CD4-positive, alpha-beta T cell treated with Interleukin-15 for 1 hour (primary cell): Measurements from ENCODE around the gene SSBP3.

Experiments
- DNase-seq: peaks from one replicate; pipeline ENCODE4 v3.0.0-alpha.2; 2020

The SSBP3 gene

DNA sequence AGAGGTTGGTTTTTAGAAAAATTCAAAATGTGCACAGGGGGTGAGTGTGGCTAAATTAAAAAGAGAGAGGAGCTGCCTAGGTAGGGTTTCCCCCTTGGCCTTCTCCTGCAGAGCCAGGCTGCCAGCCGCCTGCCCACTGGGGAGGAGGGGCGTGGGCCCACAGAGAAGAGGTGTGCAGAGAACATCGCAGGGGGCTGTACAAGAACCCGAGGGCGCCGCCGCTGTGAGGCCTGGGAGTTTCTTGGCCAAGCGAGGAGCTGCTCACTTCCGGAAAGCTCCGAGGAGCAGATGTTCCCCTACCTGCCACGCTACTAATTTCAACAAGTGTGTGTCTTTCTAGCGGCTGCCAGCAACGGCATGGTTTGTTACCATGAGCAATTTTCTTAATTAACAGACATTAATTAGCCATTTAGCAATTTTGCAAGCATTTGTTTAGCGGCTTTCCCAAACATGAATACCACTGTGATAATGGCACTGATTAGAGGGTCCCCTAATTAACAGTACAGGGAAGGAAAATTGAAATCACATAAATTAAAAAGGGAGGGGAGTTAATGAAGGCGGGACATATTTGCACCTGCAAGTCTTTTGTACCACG lies 146.6 kb downstream of the SSBP3 start:
- DNase-seq: no peak

DNA sequence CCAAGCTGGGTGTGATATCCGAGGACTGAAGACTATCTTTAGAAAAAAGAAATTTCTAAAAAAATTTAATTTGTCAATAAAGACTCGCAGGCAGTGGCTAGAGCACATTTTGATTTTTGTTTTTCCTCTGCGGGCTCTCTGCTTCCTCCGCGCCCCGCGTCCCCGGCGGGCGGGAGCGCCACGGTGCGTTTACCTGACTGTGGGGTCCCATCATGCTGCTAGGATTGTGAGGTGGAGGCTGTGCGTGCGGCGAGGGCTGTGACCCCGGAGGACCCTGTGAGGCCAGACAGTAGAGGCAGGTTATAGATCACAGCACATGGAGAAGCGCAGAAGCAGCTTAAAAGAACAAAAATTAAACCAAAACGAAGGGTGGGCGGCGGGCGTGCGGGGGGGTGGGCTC lies 148.3 kb downstream of the SSBP3 start:
- no peak for DNase-seq

- no peak for DNase-seq
Observed at GRCh38 chr1:54257346-54257620, 148.9 kb downstream of the SSBP3 start.

DNA sequence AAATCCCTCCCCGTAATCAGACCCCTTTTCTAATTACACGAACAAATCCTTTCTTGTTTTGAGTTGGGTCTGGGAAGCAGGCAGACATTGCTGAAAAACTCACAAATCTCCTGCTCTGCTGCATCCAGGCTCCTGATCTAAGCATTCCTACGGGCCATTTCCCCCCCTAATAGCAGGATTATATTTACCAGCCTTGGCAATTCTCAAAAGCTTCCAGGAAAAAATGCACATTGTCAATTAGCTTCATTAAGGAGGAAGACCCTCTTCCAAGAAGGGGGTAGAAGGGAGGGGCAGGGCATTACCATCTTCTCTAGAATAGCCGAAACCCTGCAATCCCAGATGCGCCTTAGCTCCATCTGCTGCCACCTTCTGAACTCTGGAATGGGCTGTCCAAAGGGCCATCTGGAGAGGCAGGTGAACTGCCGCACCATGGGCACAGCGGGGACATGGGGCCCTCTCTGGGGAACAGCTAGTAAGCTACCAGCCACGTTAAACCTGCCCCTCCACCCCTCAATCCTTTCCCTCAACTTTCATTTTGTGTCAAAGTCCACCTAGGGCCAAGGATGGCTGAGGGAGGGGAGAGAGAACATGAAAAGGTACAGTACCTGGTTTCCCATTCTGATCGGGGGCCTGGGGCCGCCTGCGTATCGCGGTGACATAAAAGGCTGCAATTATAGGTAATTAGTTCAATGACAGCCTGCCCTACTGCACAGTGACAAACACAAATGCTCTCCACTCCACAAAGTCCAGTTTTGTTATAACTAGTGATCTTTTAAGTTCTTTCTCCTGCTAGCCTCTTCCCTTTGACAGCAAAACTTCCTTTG lies 149.5 kb downstream of the SSBP3 start:
- no peak for DNase-seq

DNA sequence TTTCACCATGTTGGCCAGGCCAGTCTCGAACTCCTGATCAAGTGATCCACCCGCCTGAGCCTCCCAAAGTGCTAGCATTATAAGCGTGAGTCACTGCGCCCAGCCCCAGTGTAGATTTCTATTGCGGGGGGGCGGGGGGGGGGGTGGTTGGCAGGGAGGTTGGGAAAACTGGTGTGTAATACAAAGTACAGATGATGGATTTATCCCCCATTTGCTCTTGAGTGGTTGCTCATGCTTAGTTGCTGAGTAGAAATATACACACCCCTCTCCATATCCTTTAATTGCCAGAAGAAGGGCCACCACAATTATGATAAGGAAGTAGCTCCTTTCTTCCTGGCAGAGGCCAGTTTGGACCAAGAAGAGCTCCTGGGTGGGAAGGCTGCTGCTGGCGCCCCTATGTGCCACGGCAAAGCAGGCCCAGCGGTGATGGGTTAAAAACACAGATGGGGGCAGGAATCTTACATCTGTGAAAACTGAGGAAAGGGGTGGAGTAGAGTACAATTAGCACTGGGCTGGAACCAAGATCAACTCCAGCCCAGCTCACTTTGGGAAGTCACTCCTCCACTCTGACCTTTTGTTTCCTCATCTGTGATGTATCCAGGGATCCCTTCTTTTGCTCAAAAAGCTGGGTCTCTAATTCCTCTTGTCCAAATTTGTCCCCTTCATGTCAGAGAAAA lies 151.0 kb downstream of the SSBP3 start:
- DNase-seq: no peak

GRCh38 chr1:54254055-54254454 lies 152.1 kb downstream of the SSBP3 start:
- no peak for DNase-seq

- no peak for DNase-seq
Observed at GRCh38 chr1:54253480-54253879, 152.7 kb downstream of the SSBP3 start.

DNA sequence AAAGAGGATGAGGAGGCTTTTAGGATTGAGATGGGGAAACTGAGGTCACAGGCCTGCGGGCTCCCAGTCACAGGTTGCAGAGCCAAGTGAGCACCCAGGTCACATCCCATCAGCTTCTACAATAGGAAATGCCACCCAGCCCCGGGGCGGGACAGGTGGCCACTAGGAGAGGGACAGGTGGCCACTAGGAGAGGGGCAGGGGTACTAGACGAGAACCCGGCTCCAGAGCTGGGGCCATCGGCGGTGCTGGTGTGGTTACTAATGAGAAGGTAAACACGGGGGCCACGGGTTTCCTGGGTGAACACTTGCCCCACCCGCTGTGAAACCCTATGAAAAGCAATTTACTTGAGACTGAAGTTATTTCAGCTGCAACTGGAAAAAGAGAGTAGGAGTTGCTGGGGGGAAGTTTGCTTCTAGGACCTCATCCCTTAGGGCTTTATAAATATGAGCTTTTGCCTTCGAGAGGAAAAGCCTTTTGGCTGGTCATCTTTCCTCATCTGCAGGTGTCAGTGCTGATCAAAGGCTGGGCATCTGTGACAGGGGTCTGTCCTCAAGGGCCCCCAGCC lies 153.7 kb downstream of the SSBP3 start:
- no peak for DNase-seq

- no peak for DNase-seq
Observed at GRCh38 chr1:54250670-54251069, 155.5 kb downstream of the SSBP3 start.

DNA sequence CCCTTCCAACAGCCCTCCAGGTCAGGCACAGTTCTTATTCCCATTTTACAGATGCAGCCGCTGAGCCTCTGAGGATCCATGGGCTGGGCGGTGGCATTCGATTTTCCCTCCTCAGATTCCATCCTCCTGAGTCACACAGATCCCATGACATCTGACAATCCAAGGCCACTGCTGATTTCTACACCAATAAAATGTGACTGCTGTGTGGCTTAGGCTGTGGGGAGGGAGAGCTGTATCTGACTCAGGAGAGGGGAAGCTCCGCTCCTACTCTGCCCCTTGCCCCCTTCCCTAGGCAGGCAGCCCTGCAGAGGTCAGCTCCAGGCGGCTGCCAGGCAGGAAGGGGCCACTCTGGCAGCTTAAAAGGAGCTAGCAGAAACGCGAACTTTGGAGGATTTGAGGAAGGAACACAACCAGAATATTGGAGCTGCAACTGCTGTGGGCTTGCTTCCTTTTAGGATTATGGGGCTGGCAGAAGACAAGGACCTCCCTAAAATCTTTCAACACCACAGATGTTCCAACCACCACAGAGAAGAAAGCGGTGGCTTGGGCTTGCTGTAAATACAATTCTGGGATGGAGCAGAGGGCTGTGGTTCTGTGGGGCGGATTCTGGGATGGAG lies 156.3 kb downstream of the SSBP3 start:
- DNase-seq: no peak

DNA sequence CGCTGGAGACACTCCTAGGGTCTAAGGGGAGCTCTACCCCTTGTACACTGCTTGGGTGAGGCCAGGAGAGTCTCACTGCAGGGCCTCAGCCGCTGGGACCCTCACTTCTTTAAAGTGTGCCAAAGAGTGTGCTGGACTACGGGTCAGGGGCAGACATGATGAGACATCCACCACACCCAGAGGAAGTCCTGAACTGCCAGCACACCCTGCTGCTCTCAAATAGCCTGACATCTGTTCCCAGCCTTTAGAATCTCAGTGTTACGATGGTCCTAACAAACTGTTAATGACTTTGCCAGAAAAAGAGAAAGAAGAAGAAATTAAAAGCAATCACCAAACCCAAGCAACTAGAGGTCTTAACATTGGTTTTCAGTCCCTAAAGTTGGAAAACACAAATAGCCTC lies 157.2 kb downstream of the SSBP3 start:
- DNase-seq: no peak

- no peak for DNase-seq
Observed at GRCh38 chr1:54247863-54248515, 158.2 kb downstream of the SSBP3 start.

DNA sequence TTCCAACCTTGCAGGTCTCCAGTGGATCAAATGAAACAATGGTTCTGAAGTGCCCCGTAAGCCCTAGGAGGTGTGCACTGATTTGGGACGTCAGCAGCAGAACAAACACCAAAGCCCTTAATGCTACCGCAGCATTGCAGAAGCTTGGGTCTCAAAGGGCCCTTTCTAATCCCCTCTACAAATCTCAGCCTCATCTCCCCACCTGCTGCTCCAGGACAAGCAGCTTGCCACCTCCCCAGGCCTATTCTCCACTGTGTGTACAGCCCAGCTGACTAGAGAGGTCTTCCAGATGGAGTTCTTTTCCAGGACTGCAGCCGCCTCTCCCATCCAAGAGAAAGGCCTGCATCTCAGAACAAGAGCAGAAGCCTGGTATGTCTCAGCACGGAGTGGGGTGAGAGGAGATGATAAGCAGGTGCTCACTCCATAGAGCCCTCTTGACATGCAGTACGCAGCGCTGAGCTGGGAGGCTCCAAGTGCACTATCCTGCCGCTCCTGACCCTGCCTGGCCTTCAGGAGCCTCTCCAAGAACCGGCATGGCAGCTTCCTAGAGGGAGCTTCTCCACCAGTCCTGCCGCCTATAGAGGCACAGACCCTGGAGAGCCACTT lies 160.0 kb downstream of the SSBP3 start:
- DNase-seq: no peak

DNA sequence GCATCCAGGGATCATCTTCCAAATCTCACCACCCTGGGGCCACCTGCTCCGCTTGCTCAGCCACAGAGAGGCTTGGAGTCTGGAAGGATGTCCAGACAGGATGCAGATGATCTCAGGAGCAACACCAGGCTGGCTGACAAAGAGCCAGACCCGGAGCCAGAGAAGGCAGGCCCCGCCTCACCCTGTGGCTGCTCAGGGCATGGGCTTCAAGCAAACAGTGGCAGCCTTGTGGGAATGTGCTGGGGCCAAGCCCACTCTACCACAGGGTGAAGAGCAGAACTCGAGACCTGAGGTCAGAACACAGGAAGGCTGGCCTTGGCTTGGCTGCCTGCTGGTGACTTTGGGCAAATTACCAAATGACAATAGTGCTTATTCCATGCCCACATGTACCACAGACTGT lies 160.7 kb downstream of the SSBP3 start:
- DNase-seq: no peak

DNA sequence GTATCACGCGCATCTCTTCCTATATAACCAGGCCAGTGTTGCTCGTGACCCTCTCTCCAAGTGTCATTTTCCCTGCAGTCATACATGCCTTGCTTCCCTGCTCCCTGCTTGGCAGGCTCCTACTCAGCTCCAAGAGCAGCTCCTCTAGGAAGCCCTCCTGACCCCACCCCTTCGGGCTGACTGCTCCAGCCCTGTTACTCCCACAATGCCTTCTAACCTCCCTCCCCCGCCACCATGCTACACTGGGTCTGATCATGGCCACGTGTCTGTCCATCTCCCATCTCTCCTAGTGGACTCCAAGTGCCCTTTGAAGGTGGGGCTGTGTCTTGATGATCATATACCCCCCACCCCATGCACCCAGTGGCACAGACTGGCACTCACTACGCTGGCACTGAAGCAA lies 161.5 kb downstream of the SSBP3 start:
- DNase-seq: no peak

GRCh38 chr1:54243022-54243421 lies 163.2 kb downstream of the SSBP3 start:
- DNase-seq: no peak

GRCh38 chr1:54241364-54241763 lies 164.8 kb downstream of the SSBP3 start:
- no peak for DNase-seq

DNA sequence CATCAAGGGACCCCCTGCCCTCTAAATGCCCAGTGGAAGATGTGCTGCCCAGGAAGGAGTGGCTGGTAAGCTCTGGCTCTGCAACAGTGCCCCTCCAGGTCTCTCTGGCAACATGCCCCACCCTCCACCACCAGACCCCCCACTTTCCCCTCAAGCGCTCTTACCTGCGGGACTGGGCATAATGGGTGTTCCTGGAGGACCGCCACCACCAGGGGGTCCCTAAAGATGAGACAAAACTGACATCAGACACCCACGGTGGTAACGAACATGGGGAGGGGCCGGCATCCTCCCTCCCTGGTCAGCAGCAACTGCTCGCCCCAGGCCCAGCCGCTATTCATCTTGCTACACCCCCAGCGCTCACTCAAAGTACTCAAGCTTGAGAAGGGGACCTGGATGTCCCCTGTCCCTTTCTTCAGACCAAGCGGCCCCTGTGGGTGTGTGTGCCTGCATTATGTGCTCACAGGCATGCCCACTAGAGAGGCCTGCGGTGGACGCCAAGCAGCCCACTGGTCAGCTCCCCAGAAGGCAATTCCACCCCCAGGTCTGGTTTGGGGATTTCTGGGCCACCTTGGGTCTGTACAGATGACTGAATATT lies 165.4 kb downstream of the SSBP3 start:
- DNase-seq: no peak

DNA sequence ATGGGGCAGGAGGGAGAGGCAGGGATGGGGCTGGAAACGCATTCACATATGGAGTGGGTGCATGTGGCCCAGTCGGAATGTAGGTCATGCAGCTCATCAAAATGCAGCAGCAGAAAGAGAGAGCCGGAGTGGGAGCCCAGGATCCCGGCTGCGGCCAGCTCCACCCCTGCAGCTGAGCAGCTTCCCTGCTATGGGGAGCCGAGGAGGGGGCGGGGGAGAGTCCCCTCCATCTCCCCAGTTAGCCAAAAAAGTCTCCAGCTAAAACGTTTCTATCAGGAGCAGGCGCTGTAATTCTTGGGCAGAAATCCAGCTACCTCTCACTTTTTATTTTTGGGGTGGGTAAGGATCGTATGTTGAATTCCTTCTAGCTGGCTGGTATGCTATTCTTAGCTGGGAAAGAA lies 166.6 kb downstream of the SSBP3 start:
- no peak for DNase-seq

- DNase-seq: no peak
Observed at GRCh38 chr1:54239035-54239383, 167.2 kb downstream of the SSBP3 start.

- DNase-seq: peak; percentile 56
Observed at GRCh38 chr1:54238353-54239034, 167.7 kb downstream of the SSBP3 start.

GRCh38 chr1:54237586-54237985 lies 168.6 kb downstream of the SSBP3 start:
- DNase-seq: no peak
